Measurements from ENCODE around the gene AMZ2. TPM values are rescaled to one million over a fixed set of nuclear protein-coding genes. Genes with fewer than 3 reads are reported as not detected.

AMZ2 gene
- total and polyA plus RNA-seq, 2 of the 8 experiments (the other 6 are each of a cell fraction or from before 2014, with no cell fraction given) = 49.5 to 71.0 TPM

DNA sequence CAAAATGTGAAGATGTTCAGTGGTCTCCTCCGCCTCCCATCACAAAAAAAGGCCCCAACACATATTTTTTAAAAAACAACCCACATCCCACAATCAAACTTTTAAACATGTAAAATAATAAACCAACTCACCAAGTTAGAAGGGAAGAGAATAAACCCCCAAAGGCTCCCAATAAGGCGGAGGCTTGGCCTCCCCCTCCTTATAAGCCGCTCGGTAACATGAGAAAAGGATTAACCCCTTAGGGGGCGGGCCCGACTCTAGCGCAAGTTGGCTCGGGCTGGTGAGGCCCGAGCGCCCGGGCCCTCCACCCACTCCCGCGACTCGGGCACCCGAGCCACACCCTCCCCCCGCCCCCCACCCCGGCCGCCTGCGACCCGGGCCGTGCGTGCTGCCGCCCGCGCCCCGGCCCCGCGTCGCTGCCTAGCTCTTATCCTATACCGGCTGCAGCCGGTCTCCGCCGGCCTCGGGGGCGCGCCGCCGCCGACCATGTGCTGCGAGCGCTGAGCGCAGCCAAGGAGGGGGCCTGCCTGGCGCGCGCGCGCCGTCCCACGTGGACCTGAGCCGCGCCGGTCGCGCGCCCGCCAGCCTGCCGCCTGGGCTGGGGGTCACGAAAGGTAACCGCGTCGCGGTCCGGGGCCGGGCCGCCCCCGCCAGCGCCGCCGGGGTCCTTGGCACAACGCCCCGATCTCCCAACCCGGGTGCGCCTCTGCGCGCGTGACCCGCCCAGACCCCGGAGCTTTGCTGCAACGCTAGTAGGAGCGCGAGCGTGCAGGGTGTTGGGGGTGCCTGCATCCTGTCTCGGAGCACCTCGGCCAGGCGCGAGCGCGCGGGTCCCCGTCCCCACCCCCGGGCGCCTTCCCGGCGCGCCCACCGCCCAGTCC, 43.4 kb downstream of the AMZ2 start, which contains the start of the genes ARSG and SLC16A6 (continued):
- TF ChIP-seq HDAC2 (IDR thresholded peaks at IDR 0.05; ENCODE audit: borderline replicate concordance in 1 of 2, low read depth in 2 of 2, low read length in 2 of 2) (no peak), ZNF274 (IDR thresholded peaks at IDR 0.05; ENCODE audit: borderline replicate concordance, extremely low read depth, low read length) (no peak), SAP30 (IDR thresholded peaks at IDR 0.05; ENCODE audit: insufficient read depth, insufficient replicate concordance, low read length) (no peak), CEBPB (IDR thresholded peaks at IDR 0.05; ENCODE audit: low read depth, low read length) (no peak), EZH2 (IDR thresholded peaks at IDR 0.05; ENCODE audit: low read depth, low read length, severe bottlenecking) (no peak), TAF7 (optimal IDR thresholded peaks at IDR 0.05; ENCODE audit: borderline replicate concordance, low read depth, low read length) (peak; percentile 64), SP2 (IDR thresholded peaks at IDR 0.05; ENCODE audit: low read length) (no peak), RNF2 (IDR thresholded peaks at IDR 0.05; ENCODE audit: borderline replicate concordance, low read depth, low read length, missing control alignments, poor library complexity, severe bottlenecking) (no peak), NRF1 (IDR thresholded peaks at IDR 0.05; ENCODE audit: low read depth, low read length) (no peak), BACH1 (IDR thresholded peaks at IDR 0.05; ENCODE audit: low read length) (0 out of 2 replicates have a peak, but pooled peaks have one; percentile 15), GTF2F1 (IDR thresholded peaks at IDR 0.05; ENCODE audit: borderline replicate concordance, low read depth, low read length) (no peak), ATF3 (IDR thresholded peaks at IDR 0.05; ENCODE audit: insufficient read depth, low read depth, low read length) (no peak; the same call in 1 of the 2 replicates), POU5F1 (IDR thresholded peaks at IDR 0.05; ENCODE audit: low read depth, low read length) (no peak), SIRT6 (IDR thresholded peaks at IDR 0.05; ENCODE audit: low read length) (no peak), FOSL1 (IDR thresholded peaks at IDR 0.05; ENCODE audit: insufficient read depth, low read depth, low read length) (no peak), SUZ12 (IDR thresholded peaks at IDR 0.05; ENCODE audit: low read length) (no peak), TAF1 (IDR thresholded peaks at IDR 0.05; ENCODE audit: low read depth, low read length) (peak; percentile 63), KDM1A (IDR thresholded peaks at IDR 0.05; ENCODE audit: borderline replicate concordance, low read length) (no peak)
- TF ChIP-seq, protein P1, sequence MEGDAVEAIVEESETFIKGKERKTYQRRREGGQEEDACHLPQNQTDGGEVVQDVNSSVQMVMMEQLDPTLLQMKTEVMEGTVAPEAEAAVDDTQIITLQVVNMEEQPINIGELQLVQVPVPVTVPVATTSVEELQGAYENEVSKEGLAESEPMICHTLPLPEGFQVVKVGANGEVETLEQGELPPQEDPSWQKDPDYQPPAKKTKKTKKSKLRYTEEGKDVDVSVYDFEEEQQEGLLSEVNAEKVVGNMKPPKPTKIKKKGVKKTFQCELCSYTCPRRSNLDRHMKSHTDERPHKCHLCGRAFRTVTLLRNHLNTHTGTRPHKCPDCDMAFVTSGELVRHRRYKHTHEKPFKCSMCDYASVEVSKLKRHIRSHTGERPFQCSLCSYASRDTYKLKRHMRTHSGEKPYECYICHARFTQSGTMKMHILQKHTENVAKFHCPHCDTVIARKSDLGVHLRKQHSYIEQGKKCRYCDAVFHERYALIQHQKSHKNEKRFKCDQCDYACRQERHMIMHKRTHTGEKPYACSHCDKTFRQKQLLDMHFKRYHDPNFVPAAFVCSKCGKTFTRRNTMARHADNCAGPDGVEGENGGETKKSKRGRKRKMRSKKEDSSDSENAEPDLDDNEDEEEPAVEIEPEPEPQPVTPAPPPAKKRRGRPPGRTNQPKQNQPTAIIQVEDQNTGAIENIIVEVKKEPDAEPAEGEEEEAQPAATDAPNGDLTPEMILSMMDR (IDR thresholded peaks at IDR 0.05; ENCODE audit: control extremely low read depth in 1 of 3, insufficient read depth in 1 of 3, low read depth in 1 of 3, low read length in 3 of 3) = no peak

Data from H1 (cell line).